HG03175 (cell line): ENCODE results near the gene GPD2.

Experiments
- ATAC-seq: cut with Tn5 transposase; IDR thresholded peaks from one replicate; pipeline ENCODE4 v1.9.1; 2021; ENCODE audit warnings: mild to moderate bottlenecking, moderate library complexity; ENCODE audit not compliant: unreplicated experiment

The GPD2 gene

GRCh38 chr2:156435396-156435717 lies 822 bp upstream of the GPD2 start:
- ATAC-seq = no peak

GRCh38 chr2:156436497-156437085 lies 412 bp downstream of the GPD2 start:
- ATAC-seq = peak; percentile 39

- peak; percentile 20 for ATAC-seq
Observed at GRCh38 chr2:156437272-156437930, 1.2 kb downstream of the GPD2 start.

- ATAC-seq = no peak
Observed at GRCh38 chr2:156437931-156438410, 1.8 kb downstream of the GPD2 start.

- no peak for ATAC-seq
Observed at GRCh38 chr2:156443089-156443488, 6.9 kb downstream of the GPD2 start.

GRCh38 chr2:156445296-156446220 lies 9.4 kb downstream of the GPD2 start:
- peak; percentile 62 for ATAC-seq

GRCh38 chr2:156447761-156448160 lies 11.6 kb downstream of the GPD2 start:
- ATAC-seq = no peak

- no peak for ATAC-seq
Observed at GRCh38 chr2:156448766-156449165, 12.6 kb downstream of the GPD2 start.

- ATAC-seq = no peak
Observed at GRCh38 chr2:156452971-156453370, 16.8 kb downstream of the GPD2 start.

GRCh38 chr2:156455361-156455975 lies 19.3 kb downstream of the GPD2 start:
- ATAC-seq = peak; percentile 40

GRCh38 chr2:156456616-156457015 lies 20.4 kb downstream of the GPD2 start:
- peak; percentile 85 for ATAC-seq

- no peak for ATAC-seq
Observed at GRCh38 chr2:156457523-156458517, 21.6 kb downstream of the GPD2 start.

- ATAC-seq = no peak
Observed at GRCh38 chr2:156459720-156460119, 23.5 kb downstream of the GPD2 start.

- ATAC-seq = no peak
Observed at GRCh38 chr2:156464106-156464505, 27.9 kb downstream of the GPD2 start.

GRCh38 chr2:156465573-156465972 lies 29.4 kb downstream of the GPD2 start:
- ATAC-seq = no peak

- no peak for ATAC-seq
Observed at GRCh38 chr2:156466739-156467405, 30.7 kb downstream of the GPD2 start.

GRCh38 chr2:156470975-156471583 lies 34.9 kb downstream of the GPD2 start:
- ATAC-seq = peak; percentile 32

GRCh38 chr2:156471762-156472161 lies 35.6 kb downstream of the GPD2 start:
- no peak for ATAC-seq

GRCh38 chr2:156472686-156473085 lies 36.5 kb downstream of the GPD2 start:
- ATAC-seq = peak; percentile 49
